Osteocyte (in vitro differentiated cells): ENCODE results near the gene MBP. TPM values are rescaled to one million over a fixed set of nuclear protein-coding genes. Genes with fewer than 3 reads are reported as not detected.

Experiments
- DNase-seq: peaks from one replicate; pipeline ENCODE4 v3.0.0; 2021; ENCODE audit warnings: mixed read lengths; ENCODE audit not compliant: unreplicated experiment; ENCODE audit errors: extremely low spot score
- H3K27ac Mint-ChIP-seq: one replicate; pipeline ENCODE4 v1.8.0; 2021; ENCODE audit warnings: mild to moderate bottlenecking, mixed read lengths; ENCODE audit not compliant: unreplicated experiment
- H3K27me3 Mint-ChIP-seq: one replicate; pipeline ENCODE4 v1.8.0; 2021; ENCODE audit warnings: mixed read lengths; ENCODE audit not compliant: unreplicated experiment
- H3K36me3 Mint-ChIP-seq: one replicate; pipeline ENCODE4 v1.8.0; 2021; ENCODE audit warnings: mixed read lengths; ENCODE audit not compliant: unreplicated experiment
- H3K4me1 Mint-ChIP-seq: one replicate; pipeline ENCODE4 v1.8.0; 2021; ENCODE audit warnings: mixed read lengths; ENCODE audit not compliant: unreplicated experiment
- H3K4me3 Mint-ChIP-seq: one replicate; pipeline ENCODE4 v1.8.0; 2021; ENCODE audit warnings: mild to moderate bottlenecking, moderate library complexity, mixed read lengths; ENCODE audit not compliant: unreplicated experiment
- H3K9me3 Mint-ChIP-seq: one replicate; pipeline ENCODE4 v1.8.0; 2021; ENCODE audit warnings: mixed read lengths; ENCODE audit not compliant: unreplicated experiment
- total RNA-seq: library from RNA; stranded (reverse); gene quantifications from 2 replicates; pipeline ENCODE4 v1.2.1, GENCODE V29; 2021
- TF ChIP-seq, protein P1 (sequence below): fragments of 200-600 bp; sonication (generic); IDR thresholded peaks from 2 replicates; pipeline ENCODE4 v1.5.0; 2021; ENCODE audit warnings: antibody characterized with exemption, mild to moderate bottlenecking, moderate library complexity

Gene MBP
- total RNA-seq, 1 donor from 2014 or later: 18.6 TPM

GRCh38 chr18:77046409-77046808 lies 86.2 kb downstream of the MBP start:
- DNase-seq: no peak
- TF ChIP-seq, protein P1, sequence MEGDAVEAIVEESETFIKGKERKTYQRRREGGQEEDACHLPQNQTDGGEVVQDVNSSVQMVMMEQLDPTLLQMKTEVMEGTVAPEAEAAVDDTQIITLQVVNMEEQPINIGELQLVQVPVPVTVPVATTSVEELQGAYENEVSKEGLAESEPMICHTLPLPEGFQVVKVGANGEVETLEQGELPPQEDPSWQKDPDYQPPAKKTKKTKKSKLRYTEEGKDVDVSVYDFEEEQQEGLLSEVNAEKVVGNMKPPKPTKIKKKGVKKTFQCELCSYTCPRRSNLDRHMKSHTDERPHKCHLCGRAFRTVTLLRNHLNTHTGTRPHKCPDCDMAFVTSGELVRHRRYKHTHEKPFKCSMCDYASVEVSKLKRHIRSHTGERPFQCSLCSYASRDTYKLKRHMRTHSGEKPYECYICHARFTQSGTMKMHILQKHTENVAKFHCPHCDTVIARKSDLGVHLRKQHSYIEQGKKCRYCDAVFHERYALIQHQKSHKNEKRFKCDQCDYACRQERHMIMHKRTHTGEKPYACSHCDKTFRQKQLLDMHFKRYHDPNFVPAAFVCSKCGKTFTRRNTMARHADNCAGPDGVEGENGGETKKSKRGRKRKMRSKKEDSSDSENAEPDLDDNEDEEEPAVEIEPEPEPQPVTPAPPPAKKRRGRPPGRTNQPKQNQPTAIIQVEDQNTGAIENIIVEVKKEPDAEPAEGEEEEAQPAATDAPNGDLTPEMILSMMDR: no peak
- Mint-ChIP-seq H3K36me3 (peaks cover 11% of the 10 kb centered on the region), H3K4me1 (peaks cover 20% of the 10 kb centered on the region), H3K4me3 (no peak overlapping the region), H3K9me3 (no peaks in the 10 kb centered on the region), H3K27ac (no peak overlapping the region), H3K27me3 (no peaks in the 10 kb centered on the region)

GRCh38 chr18:77045677-77046076 lies 86.9 kb downstream of the MBP start:
- Mint-ChIP-seq H3K36me3 (peaks cover 11% of the 10 kb centered on the region), H3K9me3 (no peaks in the 10 kb centered on the region), H3K27me3 (no peaks in the 10 kb centered on the region), H3K27ac (no peak overlapping the region), H3K4me3 (no peak overlapping the region), H3K4me1 (peaks cover 20% of the 10 kb centered on the region)
- no peak for DNase-seq
- TF ChIP-seq, protein P1: no peak

- DNase-seq: no peak
- no peaks in the 10 kb centered on the region for H3K9me3 Mint-ChIP-seq
- H3K27ac Mint-ChIP-seq: no peak overlapping the region
- peaks cover 20% of the 10 kb centered on the region for H3K4me1 Mint-ChIP-seq
- H3K27me3 Mint-ChIP-seq: no peaks in the 10 kb centered on the region
- TF ChIP-seq, protein P1: no peak
- no peak overlapping the region for H3K4me3 Mint-ChIP-seq
- H3K36me3 Mint-ChIP-seq: peaks cover 11% of the 10 kb centered on the region
These were observed 87.5 kb downstream of the MBP start for GRCh38 chr18:77044866-77045664.

GRCh38 chr18:77043541-77044280 lies 88.9 kb downstream of the MBP start:
- peaks cover 28% of the 10 kb centered on the region for H3K4me1 Mint-ChIP-seq
- H3K36me3 Mint-ChIP-seq: peaks cover 11% of the 10 kb centered on the region
- no peaks in the 10 kb centered on the region for H3K27me3 Mint-ChIP-seq
- H3K9me3 Mint-ChIP-seq: no peaks in the 10 kb centered on the region
- H3K27ac Mint-ChIP-seq: peak overlapping the region; percentile 44
- TF ChIP-seq, protein P1: no peak
- DNase-seq: no peak
- H3K4me3 Mint-ChIP-seq: no peak overlapping the region

DNA sequence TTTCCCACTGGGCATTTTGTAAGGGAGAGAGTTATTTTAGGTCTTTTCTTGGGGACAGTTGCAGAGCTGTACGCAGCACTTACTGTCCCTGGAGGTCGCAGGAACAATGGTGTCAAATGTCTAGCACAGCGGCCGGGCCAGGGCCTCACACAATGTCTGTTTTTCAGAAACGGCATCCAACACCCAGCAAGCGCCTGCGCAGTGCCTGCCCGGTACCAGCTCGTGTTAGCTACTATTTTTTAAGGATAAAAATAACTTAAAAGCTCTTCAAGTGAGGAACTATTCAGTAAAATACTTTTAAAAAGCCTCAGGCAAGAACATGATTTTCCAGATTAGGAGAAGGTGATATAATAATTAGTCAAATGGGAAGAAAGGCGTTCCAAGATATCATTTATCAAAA lies 90.0 kb downstream of the MBP start:
- Mint-ChIP-seq H3K36me3 (peaks cover 11% of the 10 kb centered on the region), H3K4me1 (peaks cover 28% of the 10 kb centered on the region), H3K4me3 (no peak overlapping the region), H3K27ac (peak overlapping the region; percentile 27), H3K9me3 (no peaks in the 10 kb centered on the region), H3K27me3 (no peaks in the 10 kb centered on the region)
- TF ChIP-seq, protein P1: no peak
- no peak for DNase-seq
